ENCODE measurements around the gene PREX1.

DNA sequence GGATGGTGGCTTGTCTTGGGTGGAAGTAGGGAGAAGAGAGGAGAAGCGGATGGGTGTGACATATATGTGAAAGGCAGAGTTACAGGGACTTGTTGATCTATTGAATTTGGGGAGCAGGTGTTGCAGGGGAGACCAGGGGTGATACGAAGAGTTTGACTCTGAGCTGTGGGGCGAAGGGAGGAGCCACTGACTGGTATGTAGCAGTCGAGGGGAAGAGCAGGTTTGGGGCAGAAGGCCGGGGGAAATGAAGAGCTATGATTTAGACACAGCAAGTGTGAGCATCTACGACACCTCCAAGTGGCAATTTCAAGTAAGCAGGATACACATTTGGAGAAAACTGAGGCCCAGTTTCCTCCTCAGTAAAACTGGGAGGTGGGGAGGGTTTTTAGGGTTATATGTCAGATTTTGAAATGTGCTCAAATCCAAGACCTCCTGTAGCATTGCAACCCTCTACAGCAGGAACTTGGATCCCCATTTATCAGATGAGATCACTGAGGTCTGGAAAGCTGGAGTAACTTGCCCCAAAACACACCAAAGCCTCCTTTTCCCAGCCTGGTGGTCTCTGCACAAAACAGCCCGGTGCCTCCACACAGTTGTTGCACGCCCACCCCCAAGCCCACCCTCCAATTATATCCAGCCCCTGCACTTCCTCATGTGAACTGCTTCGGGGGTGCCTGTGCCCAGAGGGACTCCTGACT is 137.8 kb downstream of the PREX1 start:
- TF ChIP-seq, protein P1, sequence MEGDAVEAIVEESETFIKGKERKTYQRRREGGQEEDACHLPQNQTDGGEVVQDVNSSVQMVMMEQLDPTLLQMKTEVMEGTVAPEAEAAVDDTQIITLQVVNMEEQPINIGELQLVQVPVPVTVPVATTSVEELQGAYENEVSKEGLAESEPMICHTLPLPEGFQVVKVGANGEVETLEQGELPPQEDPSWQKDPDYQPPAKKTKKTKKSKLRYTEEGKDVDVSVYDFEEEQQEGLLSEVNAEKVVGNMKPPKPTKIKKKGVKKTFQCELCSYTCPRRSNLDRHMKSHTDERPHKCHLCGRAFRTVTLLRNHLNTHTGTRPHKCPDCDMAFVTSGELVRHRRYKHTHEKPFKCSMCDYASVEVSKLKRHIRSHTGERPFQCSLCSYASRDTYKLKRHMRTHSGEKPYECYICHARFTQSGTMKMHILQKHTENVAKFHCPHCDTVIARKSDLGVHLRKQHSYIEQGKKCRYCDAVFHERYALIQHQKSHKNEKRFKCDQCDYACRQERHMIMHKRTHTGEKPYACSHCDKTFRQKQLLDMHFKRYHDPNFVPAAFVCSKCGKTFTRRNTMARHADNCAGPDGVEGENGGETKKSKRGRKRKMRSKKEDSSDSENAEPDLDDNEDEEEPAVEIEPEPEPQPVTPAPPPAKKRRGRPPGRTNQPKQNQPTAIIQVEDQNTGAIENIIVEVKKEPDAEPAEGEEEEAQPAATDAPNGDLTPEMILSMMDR (IDR thresholded peaks at IDR 0.05; ENCODE audit: insufficient read depth, low read length), result no peak
- TF ChIP-seq, protein P2, sequence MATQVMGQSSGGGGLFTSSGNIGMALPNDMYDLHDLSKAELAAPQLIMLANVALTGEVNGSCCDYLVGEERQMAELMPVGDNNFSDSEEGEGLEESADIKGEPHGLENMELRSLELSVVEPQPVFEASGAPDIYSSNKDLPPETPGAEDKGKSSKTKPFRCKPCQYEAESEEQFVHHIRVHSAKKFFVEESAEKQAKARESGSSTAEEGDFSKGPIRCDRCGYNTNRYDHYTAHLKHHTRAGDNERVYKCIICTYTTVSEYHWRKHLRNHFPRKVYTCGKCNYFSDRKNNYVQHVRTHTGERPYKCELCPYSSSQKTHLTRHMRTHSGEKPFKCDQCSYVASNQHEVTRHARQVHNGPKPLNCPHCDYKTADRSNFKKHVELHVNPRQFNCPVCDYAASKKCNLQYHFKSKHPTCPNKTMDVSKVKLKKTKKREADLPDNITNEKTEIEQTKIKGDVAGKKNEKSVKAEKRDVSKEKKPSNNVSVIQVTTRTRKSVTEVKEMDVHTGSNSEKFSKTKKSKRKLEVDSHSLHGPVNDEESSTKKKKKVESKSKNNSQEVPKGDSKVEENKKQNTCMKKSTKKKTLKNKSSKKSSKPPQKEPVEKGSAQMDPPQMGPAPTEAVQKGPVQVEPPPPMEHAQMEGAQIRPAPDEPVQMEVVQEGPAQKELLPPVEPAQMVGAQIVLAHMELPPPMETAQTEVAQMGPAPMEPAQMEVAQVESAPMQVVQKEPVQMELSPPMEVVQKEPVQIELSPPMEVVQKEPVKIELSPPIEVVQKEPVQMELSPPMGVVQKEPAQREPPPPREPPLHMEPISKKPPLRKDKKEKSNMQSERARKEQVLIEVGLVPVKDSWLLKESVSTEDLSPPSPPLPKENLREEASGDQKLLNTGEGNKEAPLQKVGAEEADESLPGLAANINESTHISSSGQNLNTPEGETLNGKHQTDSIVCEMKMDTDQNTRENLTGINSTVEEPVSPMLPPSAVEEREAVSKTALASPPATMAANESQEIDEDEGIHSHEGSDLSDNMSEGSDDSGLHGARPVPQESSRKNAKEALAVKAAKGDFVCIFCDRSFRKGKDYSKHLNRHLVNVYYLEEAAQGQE (IDR thresholded peaks at IDR 0.05; ENCODE audit: insufficient replicate concordance, low read depth), result no peak
- TF ChIP-seq POLR2AphosphoS5 (IDR thresholded peaks at IDR 0.05; ENCODE audit: low read depth) (no peak), GABPA (IDR thresholded peaks at IDR 0.05; ENCODE audit: low read depth) (no peak), SPI1 (IDR thresholded peaks at IDR 0.05; ENCODE audit: borderline replicate concordance, low read depth) (no peak)

Measured in HL-60 (cell line).